H9 (cell line): ENCODE data around the gene TMCO2. TPM values are rescaled to one million over a fixed set of nuclear protein-coding genes. Genes with fewer than 3 reads are reported as not detected.

Experiments used
- DNase-seq: peaks from one replicate; pipeline ENCODE4 v3.0.0-alpha.2; 2017
- H2AFZ ChIP-seq: one replicate; pipeline ENCODE4 v1.6.1; 2013; ENCODE audit warnings: mild to moderate bottlenecking, low read length, control low read depth, moderate library complexity
- H2AK5ac ChIP-seq: 2 replicates; pipeline ENCODE4 v1.6.1; 2013; ENCODE audit warnings: low read length, control low read depth, mixed read lengths; ENCODE audit not compliant: insufficient read length
- H2BK120ac ChIP-seq: one replicate; pipeline ENCODE4 v1.6.1; 2013; ENCODE audit warnings: low read depth, mild to moderate bottlenecking, low read length, control low read depth, inconsistent platforms; ENCODE audit not compliant: poor library complexity, severe bottlenecking
- H2BK12ac ChIP-seq: 2 replicates; pipeline ENCODE4 v1.6.1; 2013; ENCODE audit warnings: low read length, control low read depth, mixed read lengths, low read depth; ENCODE audit not compliant: insufficient read length
- H2BK15ac ChIP-seq: 2 replicates; pipeline ENCODE4 v1.6.1; 2013; ENCODE audit warnings: low read depth, low read length, control low read depth
- H2BK20ac ChIP-seq: one replicate; pipeline ENCODE4 v1.6.1; 2013; ENCODE audit warnings: low read depth, mild to moderate bottlenecking, low read length, control low read depth, inconsistent platforms; ENCODE audit not compliant: poor library complexity, severe bottlenecking
- H2BK5ac ChIP-seq: 2 replicates; pipeline ENCODE4 v1.6.1; 2013; ENCODE audit warnings: low read length, control low read depth, mixed read lengths; ENCODE audit not compliant: insufficient read length
- H3K14ac ChIP-seq: 2 replicates; pipeline ENCODE4 v1.6.1; 2013; ENCODE audit warnings: low read length, control low read depth; ENCODE audit not compliant: insufficient read depth
- H3K18ac ChIP-seq: 2 replicates; pipeline ENCODE4 v1.6.1; 2013; ENCODE audit warnings: low read depth, mild to moderate bottlenecking, mixed read lengths, low read length, control low read depth; ENCODE audit not compliant: insufficient read length
- H3K23ac ChIP-seq: 2 replicates; pipeline ENCODE4 v1.6.1; 2013; ENCODE audit warnings: low read length, control low read depth, mixed read lengths, low read depth; ENCODE audit not compliant: insufficient read length
- H3K23me2 ChIP-seq: 2 replicates; pipeline ENCODE4 v1.6.1; 2013; ENCODE audit warnings: low read depth, mild to moderate bottlenecking, mixed read lengths, low read length, control low read depth; ENCODE audit not compliant: insufficient read length, poor library complexity, severe bottlenecking
- H3K27ac ChIP-seq: 2 replicates; pipeline ENCODE4 v1.5.1; 2013; ENCODE audit warnings: low read length, control low read depth, mixed read lengths, low read depth; ENCODE audit not compliant: insufficient read length
- H3K27me3 ChIP-seq: 2 replicates; pipeline ENCODE4 v1.6.1; 2013; ENCODE audit warnings: low read length, control low read depth, inconsistent platforms; ENCODE audit not compliant: insufficient read depth
- H3K4ac ChIP-seq: 2 replicates; pipeline ENCODE4 v1.6.1; 2013; ENCODE audit warnings: low read depth, mild to moderate bottlenecking, control low read depth, inconsistent platforms, low read length, moderate library complexity
- H3K4me1 ChIP-seq: 2 replicates; pipeline ENCODE4 v1.6.1; 2013; ENCODE audit warnings: low read length, control low read depth, inconsistent platforms; ENCODE audit not compliant: insufficient read depth
- H3K4me2 ChIP-seq: 2 replicates; pipeline ENCODE4 v1.6.1; 2013; ENCODE audit warnings: low read length, control low read depth, mixed read lengths; ENCODE audit not compliant: insufficient read length, insufficient read depth
- H3K56ac ChIP-seq: 2 replicates; pipeline ENCODE4 v1.6.1; 2013; ENCODE audit warnings: low read depth, mild to moderate bottlenecking, mixed read lengths, low read length, control low read depth; ENCODE audit not compliant: insufficient read length
- H3K79me1 ChIP-seq: 2 replicates; pipeline ENCODE4 v1.6.1; 2013; ENCODE audit warnings: low read depth, mild to moderate bottlenecking, moderate library complexity, low read length, control low read depth, inconsistent platforms; ENCODE audit not compliant: insufficient read depth, poor library complexity, severe bottlenecking
- H3K79me2 ChIP-seq: 2 replicates; pipeline ENCODE4 v1.6.1; 2013; ENCODE audit warnings: low read length, control low read depth, inconsistent platforms; ENCODE audit not compliant: insufficient read depth
- H3K9ac ChIP-seq: 2 replicates; pipeline ENCODE4 v1.6.1; 2013; ENCODE audit warnings: low read length, control low read depth, mixed read lengths; ENCODE audit not compliant: insufficient read length; ENCODE audit errors: extremely low read depth
- H3K9me3 ChIP-seq: one replicate; pipeline ENCODE4 v1.6.1; 2013; ENCODE audit warnings: low read depth, low read length, inconsistent platforms; ENCODE audit not compliant: control insufficient read depth
- H3T11ph ChIP-seq: one replicate; pipeline ENCODE4 v1.6.1; 2013; ENCODE audit warnings: mild to moderate bottlenecking, low read length, control low read depth, inconsistent platforms
- H4K20me1 ChIP-seq: one replicate; pipeline ENCODE4 v1.6.1; 2013; ENCODE audit not compliant: control insufficient read depth, insufficient read length, insufficient read depth
- H4K5ac ChIP-seq: 2 replicates; pipeline ENCODE4 v1.6.1; 2013; ENCODE audit warnings: low read depth, mild to moderate bottlenecking, mixed read lengths, low read length, control low read depth; ENCODE audit not compliant: insufficient read length
- H4K8ac ChIP-seq: replicated peaks from 2 replicates; pipeline ENCODE4 v1.6.1; 2013; ENCODE audit warnings: low read length, control low read depth, mixed read lengths, low read depth; ENCODE audit not compliant: insufficient read length
- H4K91ac ChIP-seq: 2 replicates; pipeline ENCODE4 v1.6.1; 2013; ENCODE audit warnings: low read depth, mild to moderate bottlenecking, moderate library complexity, mixed read lengths, low read length, control low read depth; ENCODE audit not compliant: insufficient read length
- H3K27ac Mint-ChIP-seq, 3 experiments: 2 replicates in 2 of 3; 3 replicates in 1 of 3; pipeline ENCODE4 v1.8.0; 2020 to 2021; ENCODE audit warnings: mixed read lengths in 3 of 3, mild to moderate bottlenecking in 1 of 3, moderate library complexity in 1 of 3
- H3K27me3 Mint-ChIP-seq: 2 replicates; pipeline ENCODE4 v1.8.0; 2021; ENCODE audit warnings: low read depth, mild to moderate bottlenecking, moderate library complexity, mixed read lengths
- H3K36me3 Mint-ChIP-seq, 3 experiments: 2 replicates in 2 of 3; 3 replicates in 1 of 3; pipeline ENCODE4 v1.8.0; 2020 to 2021; ENCODE audit warnings: low read depth in 3 of 3, mixed read lengths in 3 of 3; ENCODE audit not compliant: insufficient read depth in 1 of 3
- H3K4me1 Mint-ChIP-seq, 2 experiments: 2 replicates each; pipeline ENCODE4 v1.8.0; 2020; ENCODE audit warnings: mixed read lengths in 2 of 2
- H3K4me3 Mint-ChIP-seq, 2 experiments: 2 replicates in 1 of 2; 3 replicates in 1 of 2; pipeline ENCODE4 v1.8.0; 2020 to 2021; ENCODE audit warnings: mild to moderate bottlenecking in 2 of 2, mixed read lengths in 2 of 2, moderate library complexity in 1 of 2
- H3K9me3 Mint-ChIP-seq, 2 experiments: 2 replicates in 1 of 2; 3 replicates in 1 of 2; pipeline ENCODE4 v1.8.0; 2020; ENCODE audit warnings: mild to moderate bottlenecking in 2 of 2, mixed read lengths in 2 of 2, moderate library complexity in 1 of 2
- CTCF ChIP-seq: fragments of 200-600 bp; sonication (generic); conservative IDR thresholded peaks from 3 replicates; pipeline ENCODE4 v1.8.0; 2021; ENCODE audit warnings: antibody characterized with exemption, mild to moderate bottlenecking
- WGBS: extraction: QIAGEN DNeasy Blood & Tissue Kit; methylation state at CpG from one replicate; pipeline ENCODE4 v1.1.7; 2013; ENCODE audit warnings: missing lambda C conversion rate, low lambda C conversion rate, mixed read lengths; ENCODE audit not compliant: insufficient read length; ENCODE audit errors: extremely low coverage; 5-methylcytosine and 5-hydroxymethylcytosine counted together
- total RNA-seq: library from RNA; stranded (reverse); gene quantifications from 2 replicates; pipeline ENCODE4 v1.2.1, GENCODE V29; 2021

Gene TMCO2
- total RNA-seq, 1 experiment from 2014 or later, result not detected

GRCh38 chr1:40251456-40251855, 3.7 kb downstream of the TMCO2 start:
- no peak overlapping the region; a peak in 1 of 7 replicates for H3K27ac Mint-ChIP-seq
- Histone ChIP-seq H3T11ph (no peak overlapping the region), H2BK12ac (no peak overlapping the region), H4K91ac (no peak overlapping the region), H3K79me1 (no peaks in the 10 kb centered on the region), H3K23me2 (no peaks in the 10 kb centered on the region), H3K14ac (no peak overlapping the region), H3K9ac (no peak overlapping the region), H3K27me3 (no peaks in the 10 kb centered on the region), H2BK15ac (no peak overlapping the region), H2BK5ac (no peak overlapping the region), H3K4me2 (no peak overlapping the region), H3K23ac (no peak overlapping the region), H2AK5ac (no peak overlapping the region), H3K9me3 (no peaks in the 10 kb centered on the region), H4K5ac (no peak overlapping the region), H4K8ac (no peak overlapping the region), H3K18ac (no peak overlapping the region), H2BK120ac (no peak overlapping the region), H4K20me1 (no peaks in the 10 kb centered on the region), H2AFZ (no peak overlapping the region), H3K27ac (no peak overlapping the region), H3K4me1 (no peaks in the 10 kb centered on the region), H2BK20ac (no peak overlapping the region), H3K56ac (no peak overlapping the region), H3K79me2 (no peaks in the 10 kb centered on the region), H3K4ac (no peak overlapping the region)
- no peak for DNase-seq
- no peak for TF ChIP-seq CTCF
- peaks cover under 1 to 1% of the 10 kb centered on the region in 2 experiments; a peak in 3 of 4 replicates for H3K4me1 Mint-ChIP-seq
- H3K4me3 Mint-ChIP-seq, result no peak overlapping the region
- no peaks in the 10 kb centered on the region for H3K36me3 Mint-ChIP-seq
- no peaks in the 10 kb centered on the region; the same call in 1 of the 2 replicates for H3K27me3 Mint-ChIP-seq
- no peaks in the 10 kb centered on the region for H3K9me3 Mint-ChIP-seq
- no CpG with 5 or more reads among the region's 4 CpGs for WGBS
